Measurements from ENCODE around the gene NCS1.

Gene NCS1

GRCh38 chr9:130243015-130243881 lies 71.0 kb downstream of the NCS1 start:
- 0 out of 2 replicates have a peak, but pooled peaks cover 3% of the 10 kb centered on the region for H3K4me1 ChIP-seq (ENCODE audit: control insufficient read depth, insufficient read depth, low read length)
- CTCF ChIA-PET: interaction anchor here (0.5 to 9.9 kb wide), 50 partner anchors 10 to 796 kb away, joined by 3 to 217 read pairs (median 4); no protein-coding TSS in a partner anchor
- H3K36me3 ChIP-seq (ENCODE audit: control insufficient read depth in 2 of 2, insufficient read depth in 1 of 2, low read length in 2 of 2): no peaks in the 10 kb centered on the region
- POLR2A ChIA-PET: interaction anchor here (1.0 kb wide), 1 partner anchor 12 kb away, joined by 3 read pairs; no protein-coding TSS in a partner anchor
- no peak overlapping the region for H3K27ac ChIP-seq (ENCODE audit: extremely low read depth, low read depth, low read length)
- H3K9me3 ChIP-seq (ENCODE audit: control insufficient read depth, insufficient read depth, low read depth, low read length): no peaks in the 10 kb centered on the region
- H3K4me3 ChIP-seq (ENCODE audit: low read depth, low read length): no peak overlapping the region
- TF ChIP-seq ZBTB17 (tag by site-specific recombination; IDR thresholded peaks at IDR 0.05) (peak; percentile 80), ATF2 (tag by site-specific recombination; IDR thresholded peaks at IDR 0.05; ENCODE audit: low read depth) (peak; percentile 13; the same call in 1 of the 2 replicates), ZNF621 (tag by site-specific recombination; IDR thresholded peaks at IDR 0.05) (no peak), GLI2 (tag by site-specific recombination; IDR thresholded peaks at IDR 0.05; ENCODE audit: borderline replicate concordance, low read depth) (no peak), ZNF292 (tag by site-specific recombination; IDR thresholded peaks at IDR 0.05; ENCODE audit: borderline replicate concordance, low read depth) (no peak), ZXDB (tag by site-specific recombination; IDR thresholded peaks at IDR 0.05) (peak; percentile 96), ZNF239 (tag by site-specific recombination; IDR thresholded peaks at IDR 0.05) (no peak), CTCF (tag by site-specific recombination; IDR thresholded peaks at IDR 0.05) (peak; percentile 80), ZNF544 (tag by site-specific recombination; IDR thresholded peaks at IDR 0.05) (no peak), ZNF37A (tag by site-specific recombination; IDR thresholded peaks at IDR 0.05) (no peak), ZFP37 (tag by site-specific recombination; IDR thresholded peaks at IDR 0.05) (no peak), GLIS2 (tag by site-specific recombination; IDR thresholded peaks at IDR 0.05) (peak; percentile 76; the same call in 1 of the 2 replicates), BCL11B (tag by site-specific recombination; IDR thresholded peaks at IDR 0.05; ENCODE audit: low read depth) (peak; percentile 41; the same call in 1 of the 2 replicates), GLI4 (tag by site-specific recombination; IDR thresholded peaks at IDR 0.05) (no peak), ZNF366 (tag by site-specific recombination; conservative IDR thresholded peaks at IDR 0.05) (0 out of 2 replicates have a peak, but pooled peaks have one; percentile 33), PATZ1 (tag by site-specific recombination; IDR thresholded peaks at IDR 0.05) (peak; percentile 12; the same call in 1 of the 2 replicates), SCRT2 (tag by site-specific recombination; IDR thresholded peaks at IDR 0.05) (peak; percentile 64), TRIM28 (IDR thresholded peaks at IDR 0.05; ENCODE audit: borderline replicate concordance, low read length) (peak; percentile 69; the same call in 1 of the 2 replicates), SP3 (tag by site-specific recombination; IDR thresholded peaks at IDR 0.05) (peak; percentile 20; the same call in 1 of the 2 replicates), PRDM10 (tag by site-specific recombination; IDR thresholded peaks at IDR 0.05) (peak; percentile 68), SALL2 (tag by site-specific recombination; IDR thresholded peaks at IDR 0.05; ENCODE audit: borderline replicate concordance) (no peak), ZNF266 (tag by site-specific recombination; IDR thresholded peaks at IDR 0.05; ENCODE audit: low read depth) (no peak), ZNF776 (tag by site-specific recombination; IDR thresholded peaks at IDR 0.05; ENCODE audit: borderline replicate concordance) (no peak), ZNF394 (tag by site-specific recombination; IDR thresholded peaks at IDR 0.05; ENCODE audit: borderline replicate concordance) (0 out of 2 replicates have a peak, but pooled peaks have one; percentile 26), ZNF423 (tag by site-specific recombination; IDR thresholded peaks at IDR 0.05) (no peak), ZNF335 (tag by site-specific recombination; conservative IDR thresholded peaks at IDR 0.05) (peak; percentile 79), ZNF302 (tag by site-specific recombination; IDR thresholded peaks at IDR 0.05; ENCODE audit: low read depth) (no peak)
